K562 (cell line): ENCODE data around the gene NPM1. TPM values are rescaled to one million over a fixed set of nuclear protein-coding genes. Genes with fewer than 3 reads are reported as not detected.

Experiments
- ATAC-seq: fragments of 200-7000 bp; cut with Tn5 transposase; 3 replicates; pipeline ENCODE4 v1.9.1; 2020; ENCODE audit warnings: moderate library complexity
- BruUV-seq: library from RNA; stranded (reverse); fragments of 400-500 nt; replicated peaks from 2 replicates; lab custom pipeline; 2021; lab: Mats Ljungman, UMichigan
- CTCF ChIA-PET: fragments of 300-600 bp; formaldehyde crosslinking; extraction: SDS; loops from one replicate; lab custom pipeline; 2021; ENCODE audit warnings: low intra/inter-chr PET ratio; lab: Yijun Ruan, JAX
- POLR2A ChIA-PET: fragments of 300-600, 350-650 bp; sonication (Branson Sonifier 250); formaldehyde crosslinking; extraction: SDS; loops from one replicate; lab custom pipeline; 2021; ENCODE audit warnings: antibody characterized with exemption, inconsistent platforms; lab: Yijun Ruan, JAX
- DNase-seq, 4 experiments: peaks; one replicate each; pipeline versions ENCODE4 v3.0.0 to v3.0.0-alpha.2; 2011 to 2018; ENCODE audit warnings: low spot score in 3 of 4, mixed read lengths in 3 of 4; ENCODE audit errors: extremely low read depth in 1 of 4
- FAIRE-seq: peaks from 2 replicates; lab custom pipeline; 2011; peaks lifted over from hg19 to GRCh38; lab: Jason Lieb, UNC
- H2AFZ ChIP-seq: 2 replicates; pipeline ENCODE4 v1.6.0; 2011; ENCODE audit warnings: low read depth, low read length, control low read depth, inconsistent platforms
- H3K27ac ChIP-seq: fragments of 200-600 bp; 3 replicates; pipeline ENCODE4 v1.8.0; 2011; ENCODE audit warnings: low read depth, mild to moderate bottlenecking, control low read depth, inconsistent platforms, low read length, moderate library complexity, mixed read lengths; ENCODE audit errors: extremely low read depth
- H3K27me3 ChIP-seq, 2 experiments: fragments of 300-600 bp in 1 of 2; 2 replicates in 1 of 2; 3 replicates in 1 of 2; pipeline versions ENCODE4 v1.6.0 to v1.8.0; 2011; ENCODE audit warnings: inconsistent platforms in 2 of 2, low read length in 2 of 2, mild to moderate bottlenecking in 1 of 2, mixed read lengths in 1 of 2, moderate library complexity in 1 of 2; ENCODE audit not compliant: control insufficient read depth in 2 of 2, insufficient read depth in 2 of 2
- H3K36me3 ChIP-seq: fragments of 300-600 bp; 3 replicates; pipeline ENCODE4 v1.8.0; 2011; ENCODE audit warnings: mild to moderate bottlenecking, low read length, inconsistent platforms; ENCODE audit not compliant: control insufficient read depth, insufficient read depth
- H3K4me1 ChIP-seq, 2 experiments: fragments of 200-600 bp in 1 of 2; replicated peaks in 1 of 2; 2 replicates in 1 of 2; 3 replicates in 1 of 2; pipeline versions ENCODE4 v1.5.1 to v1.8.0; 2011; ENCODE audit warnings: inconsistent platforms in 2 of 2, low read length in 2 of 2, mild to moderate bottlenecking in 1 of 2, mixed read lengths in 1 of 2, moderate library complexity in 1 of 2; ENCODE audit not compliant: control insufficient read depth in 2 of 2, insufficient read depth in 2 of 2
- H3K4me2 ChIP-seq: 2 replicates; pipeline ENCODE4 v1.6.1; 2011; ENCODE audit warnings: low read length, control low read depth, inconsistent platforms, mixed read lengths; ENCODE audit not compliant: insufficient read depth
- H3K4me3 ChIP-seq: fragments of 200-600 bp; sonication (generic), shearing (Covaris generic); 2 replicates; pipeline ENCODE4 v1.5.1; 2016; ENCODE audit warnings: control low read depth, inconsistent platforms
- H3K79me2 ChIP-seq: fragments of 200-600 bp; 3 replicates; pipeline ENCODE4 v1.8.0; 2011; ENCODE audit warnings: low read length, inconsistent platforms; ENCODE audit not compliant: control insufficient read depth, insufficient read depth
- H3K9ac ChIP-seq, 2 experiments: 2 replicates each; pipeline versions ENCODE4 v1.6.0 to v1.6.1; 2011; ENCODE audit warnings: low read depth in 2 of 2, low read length in 2 of 2, control low read depth in 1 of 2, inconsistent platforms in 1 of 2, mild to moderate bottlenecking in 1 of 2, mixed read lengths in 1 of 2; ENCODE audit not compliant: insufficient read depth in 1 of 2
- H3K9me1 ChIP-seq: one replicate; pipeline ENCODE4 v1.6.0; 2011; ENCODE audit warnings: inconsistent platforms, mild to moderate bottlenecking, low read length, moderate library complexity; ENCODE audit not compliant: control insufficient read depth, insufficient read depth
- H3K9me3 ChIP-seq: replicated peaks from 2 replicates; pipeline ENCODE4 v1.5.1; 2011; ENCODE audit warnings: low read depth, low read length, inconsistent platforms; ENCODE audit not compliant: control insufficient read depth, insufficient read depth
- H4K20me1 ChIP-seq: replicated peaks from 2 replicates; pipeline ENCODE4 v1.6.1; 2011; ENCODE audit warnings: low read length, inconsistent platforms, mixed read lengths; ENCODE audit not compliant: control insufficient read depth, insufficient read depth
- CAMTA2 ChIP-seq: fragments of 250-450 bp; sonication (Bioruptor Pico); conservative IDR thresholded peaks from 2 replicates; pipeline ENCODE4 v1.5.1; 2022
- CBFA2T2 ChIP-seq: fragments of 450-650 bp; conservative IDR thresholded peaks from 2 replicates; pipeline ENCODE4 v1.6.1; 2017; ENCODE audit warnings: mild to moderate bottlenecking
- HMG20A ChIP-seq: fragments of 450-650 bp; formaldehyde crosslinking; conservative IDR thresholded peaks from 2 replicates; pipeline ENCODE4 v1.4.0; 2020; ENCODE audit warnings: mild to moderate bottlenecking, mixed read lengths
- KDM5B ChIP-seq: fragments of 200-600 bp; sonication (generic); IDR thresholded peaks from 2 replicates; pipeline ENCODE4 v1.6.1; 2012; ENCODE audit warnings: low read depth, mild to moderate bottlenecking, moderate library complexity, low read length, control low read depth, inconsistent platforms; ENCODE audit not compliant: insufficient replicate concordance
- MAFF ChIP-seq: IDR thresholded peaks from 2 replicates; pipeline ENCODE4 v1.6.1; 2012; ENCODE audit warnings: low read length, improper control_type of control experiment
- MYNN ChIP-seq, 2 experiments: sonication (generic); formaldehyde crosslinking in 1 of 2; IDR thresholded peaks; 2 replicates each; pipeline versions ENCODE4 v1.5.0 to v1.6.1; 2016 to 2020; ENCODE audit warnings: antibody characterized with exemption in 1 of 2, missing genetic modification reagents in 1 of 2
- RB1 ChIP-seq: fragments of 450-650 bp; IDR thresholded peaks from 2 replicates; pipeline ENCODE4 v1.6.1; 2017; ENCODE audit warnings: low read depth, mild to moderate bottlenecking
- RNF219 ChIP-seq: fragments of 250-450 bp; sonication (Bioruptor Pico); IDR thresholded peaks from 2 replicates; pipeline ENCODE4 v1.5.0; 2022; ENCODE audit warnings: mild to moderate bottlenecking
- SIRT6 ChIP-seq: IDR thresholded peaks from one replicate; pipeline ENCODE4 v1.6.1; 2012; ENCODE audit warnings: low read depth, mild to moderate bottlenecking, control low read depth, inconsistent platforms, low read length, moderate library complexity
- SMARCB1 ChIP-seq: IDR thresholded peaks from 2 replicates; pipeline ENCODE4 v1.6.1; 2011; ENCODE audit warnings: improper control_type of control experiment, low read depth; ENCODE audit not compliant: insufficient read length
- ZNF511 ChIP-seq: sonication (generic); formaldehyde crosslinking; IDR thresholded peaks from 2 replicates; pipeline ENCODE4 v1.8.0; 2022; ENCODE audit warnings: mild to moderate bottlenecking, missing genetic modification reagents
- WGBS: fragments of 100-300 bp; shearing (Covaris generic); methylation state at CpG from one replicate; pipeline ENCODE4 v1.1.6; 2016; ENCODE audit warnings: low coverage, mixed read lengths; ENCODE audit not compliant: insufficient coverage; ENCODE audit errors: missing lambda C conversion rate; 5-methylcytosine and 5-hydroxymethylcytosine counted together
- in situ Hi-C: fragments of 300-500 bp; cut with MboI; formaldehyde crosslinking; loops from 4 replicates; pipeline ENCODE4 v1.15.0; 2018; ENCODE audit warnings: inconsistent platforms, mixed read lengths
- intact Hi-C: fragments of 100-400 bp; cut with micrococcal nuclease; formaldehyde crosslinking; loops from 2 replicates; pipeline ENCODE4 v1.14.2; 2022
- polyA plus RNA-seq, 8 experiments: library from polyadenylated mRNA; depleted of rRNA in 4 of 8; stranded (reverse) in 5 of 8; unstranded in 3 of 8; fragments of >200 nt; fragmentation: Nextera tagmentation in 2 of 8; fragmentation: Illumina TruSeq in 1 of 8; extraction: Ambion mirVana in 2 of 8; extraction: Trizol in 1 of 8; gene quantifications; 2 replicates each; pipeline versions ENCODE4 v1.2.1 to v1.2.3, GENCODE V29; 2011 to 2014; ENCODE audit warnings: inconsistent platforms in 1 of 8, missing spikeins in 1 of 8
- total RNA-seq, 7 experiments: library from RNA; depleted of rRNA in 6 of 7; stranded (reverse); fragments of >200 nt in 6 of 7; fragmentation: Illumina TruSeq in 2 of 7; extraction: Trizol in 2 of 7; gene quantifications; 2 replicates each; pipeline versions ENCODE4 v1.2.1 to v1.2.3, GENCODE V29; 2011 to 2021; ENCODE audit warnings: low replicate concordance in 1 of 7

The NPM1 gene
- total and polyA plus RNA-seq, 9 of the 15 experiments (the other 6 are each of a cell fraction or from before 2014, with no cell fraction given), result 2,438 to 6,909 (median 5,639) TPM

- FAIRE-seq (no peak), DNase-seq (no peak), ATAC-seq (no peak)
- Histone ChIP-seq H3K27me3 (peaks cover 0 to 25% of the 10 kb centered on the region in 2 experiments; a peak in 3 of 5 replicates), H3K9me1 (no peaks in the 10 kb centered on the region), H3K4me2 (no peak overlapping the region), H3K4me3 (no peak overlapping the region), H3K27ac (no peak overlapping the region), H3K9ac (no peak overlapping the region), H4K20me1 (peaks cover 14% of the 10 kb centered on the region; the same call in 1 of the 2 replicates), H3K36me3 (no peaks in the 10 kb centered on the region), H2AFZ (no peak overlapping the region), H3K79me2 (no peaks in the 10 kb centered on the region), H3K9me3 (no peaks in the 10 kb centered on the region), H3K4me1 (peaks cover 5 to 9% of the 10 kb centered on the region in 2 experiments; a peak in 3 of 5 replicates)
- no peak for TF ChIP-seq ZNF511 (CRISPR knock-in tag)
- TF ChIP-seq CAMTA2 (CRISPR knock-in tag), result no peak
- TF ChIP-seq MAFF, result no peak
- no peak for TF ChIP-seq RB1
- no peak for TF ChIP-seq SMARCB1
- no peak for TF ChIP-seq KDM5B
- no peak for TF ChIP-seq MYNN (IDR thresholded peaks at IDR 0.05)
- TF ChIP-seq MYNN (CRISPR knock-in tag; IDR thresholded peaks at IDR 0.05), result no peak
- no peak for TF ChIP-seq SIRT6
- TF ChIP-seq CBFA2T2, result no peak
- no peak for TF ChIP-seq HMG20A (CRISPR knock-in tag)
- TF ChIP-seq RNF219 (CRISPR knock-in tag), result no peak
- ChIA-PET POLR2A (interaction anchor here (0.6 to 1.1 kb wide), 4 partner anchors 13 to 147 kb away, joined by 3 to 5 read pairs (median 3); no protein-coding TSS in a partner anchor), CTCF (no interaction called here)
- intact Hi-C loops (no loop called here), in situ Hi-C loops (no loop called here)
- 14% methylated on average over 6 of the region's 7 CpGs for WGBS
- no TSS peak for BruUV-seq
Observed at GRCh38 chr5:171431251-171431777, 43.7 kb downstream of the NPM1 start.
